SK-N-SH treated with all-trans-retinoic acid at 6 μM for 48 hours (cell line): ENCODE measurements around the gene KRT71.

Experiments
- ISL1 ChIP-seq: fragments of 250-450 bp; sonication (Bioruptor Pico); IDR thresholded peaks from 2 replicates; pipeline ENCODE4 v2.1.2; 2022; ENCODE audit warnings: mild to moderate bottlenecking, moderate library complexity
- SNAI2 ChIP-seq: fragments of 250-450 bp; sonication (Bioruptor Pico); IDR thresholded peaks from 2 replicates; pipeline ENCODE4 v1.5.0; 2020; ENCODE audit warnings: mild to moderate bottlenecking, moderate library complexity
- ZC3H10 ChIP-seq: fragments of 250-450 bp; sonication (Bioruptor Pico); IDR thresholded peaks from 2 replicates; pipeline ENCODE4 v1.5.1; 2021; ENCODE audit warnings: mild to moderate bottlenecking, moderate library complexity
- ZFP3 ChIP-seq: fragments of 250-450 bp; sonication (Bioruptor Pico); IDR thresholded peaks from 2 replicates; pipeline ENCODE4 v1.5.0; 2020; ENCODE audit warnings: mild to moderate bottlenecking, moderate library complexity
- ZNF565 ChIP-seq: fragments of 450-650 bp; formaldehyde crosslinking; conservative IDR thresholded peaks from 2 replicates; pipeline ENCODE4 v1.5.0; 2020; ENCODE audit warnings: low read depth, mild to moderate bottlenecking, moderate library complexity
- ZNF8 ChIP-seq: fragments of 450-650 bp; formaldehyde crosslinking; IDR thresholded peaks from 2 replicates; pipeline ENCODE4 v1.5.0; 2020; ENCODE audit warnings: mild to moderate bottlenecking, moderate library complexity
- TF ChIP-seq, protein P1 (sequence below): fragments of 250-450 bp; sonication (Bioruptor Pico); IDR thresholded peaks from 2 replicates; pipeline ENCODE4 v1.8.0; 2020; ENCODE audit warnings: mild to moderate bottlenecking, moderate library complexity, borderline replicate concordance

DNA sequence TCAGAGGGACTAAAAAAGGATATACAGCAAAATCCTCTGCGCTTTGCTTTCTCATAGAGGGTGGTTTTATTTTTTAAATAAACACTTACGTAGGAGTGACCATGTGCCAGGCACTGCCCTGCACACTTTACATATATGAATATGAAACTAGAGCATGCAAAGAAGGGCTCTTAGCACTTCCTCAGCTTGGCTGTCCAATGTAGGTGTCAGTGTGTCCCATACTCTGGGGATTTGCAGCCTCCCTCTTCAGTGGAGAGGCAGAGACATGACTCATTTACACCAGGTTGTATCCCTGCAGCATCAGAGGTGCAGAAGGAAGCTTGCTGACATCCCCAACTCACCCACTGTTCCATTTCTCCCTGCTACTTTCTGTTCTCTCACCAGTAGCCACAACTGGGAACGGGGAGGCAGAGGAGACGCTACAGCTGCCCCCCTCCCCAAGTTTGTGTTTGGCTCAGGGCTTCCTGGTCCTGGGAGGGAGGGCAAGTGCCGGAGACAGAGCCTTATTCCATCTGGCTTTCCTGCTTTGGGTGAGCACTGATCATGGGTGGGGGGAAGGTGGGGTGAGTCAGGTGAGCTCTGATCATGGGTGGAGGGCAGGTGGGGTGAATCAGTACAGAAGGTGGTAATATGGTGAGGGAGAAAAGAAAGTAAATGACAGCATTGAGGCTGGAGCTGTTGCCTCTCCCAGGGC, 27.9 kb downstream of the KRT71 start:
- TF ChIP-seq ZNF565 (CRISPR knock-in tag) (no peak), ISL1 (CRISPR knock-in tag) (no peak), ZC3H10 (CRISPR knock-in tag) (no peak), SNAI2 (CRISPR knock-in tag) (no peak), ZNF8 (CRISPR knock-in tag) (no peak), ZFP3 (no peak)
- TF ChIP-seq, protein P1, sequence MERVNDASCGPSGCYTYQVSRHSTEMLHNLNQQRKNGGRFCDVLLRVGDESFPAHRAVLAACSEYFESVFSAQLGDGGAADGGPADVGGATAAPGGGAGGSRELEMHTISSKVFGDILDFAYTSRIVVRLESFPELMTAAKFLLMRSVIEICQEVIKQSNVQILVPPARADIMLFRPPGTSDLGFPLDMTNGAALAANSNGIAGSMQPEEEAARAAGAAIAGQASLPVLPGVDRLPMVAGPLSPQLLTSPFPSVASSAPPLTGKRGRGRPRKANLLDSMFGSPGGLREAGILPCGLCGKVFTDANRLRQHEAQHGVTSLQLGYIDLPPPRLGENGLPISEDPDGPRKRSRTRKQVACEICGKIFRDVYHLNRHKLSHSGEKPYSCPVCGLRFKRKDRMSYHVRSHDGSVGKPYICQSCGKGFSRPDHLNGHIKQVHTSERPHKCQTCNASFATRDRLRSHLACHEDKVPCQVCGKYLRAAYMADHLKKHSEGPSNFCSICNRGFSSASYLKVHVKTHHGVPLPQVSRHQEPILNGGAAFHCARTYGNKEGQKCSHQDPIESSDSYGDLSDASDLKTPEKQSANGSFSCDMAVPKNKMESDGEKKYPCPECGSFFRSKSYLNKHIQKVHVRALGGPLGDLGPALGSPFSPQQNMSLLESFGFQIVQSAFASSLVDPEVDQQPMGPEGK (CRISPR knock-in tag), result no peak
